ENCODE data around the gene CCDC14.

GRCh38 chr3:123929325-123929724 is 31.7 kb downstream of the CCDC14 start:
- TF ChIP-seq CTCF (IDR thresholded peaks at IDR 0.05; ENCODE audit: insufficient read depth, low read length) (no peak), GABPA (IDR thresholded peaks at IDR 0.05; ENCODE audit: low read depth) (no peak), POLR2AphosphoS5 (IDR thresholded peaks at IDR 0.05; ENCODE audit: low read depth) (no peak)
